Testis (tissue), 3 donors: ENCODE data around the gene PCBP3. TPM values are rescaled to one million over a fixed set of nuclear protein-coding genes. Genes with fewer than 3 reads are reported as not detected.
A peak's percentile ranks its signal among the peaks of the same experiment; 100 is the strongest.
"Not testable (repeated sequence)": the region's sequence is repeated elsewhere in the genome, so short reads cannot be mapped to it uniquely, and the experiment has no call there.

Experiments used
- DNase-seq: peaks from one replicate; pipeline ENCODE4 v3.0.0-alpha.2; 2019
- H3K27ac ChIP-seq, 2 donors: fragments of 200-600 bp; sonication (generic); one replicate each; pipeline ENCODE4 v1.5.1; 2019
- H3K27me3 ChIP-seq: fragments of 200-600 bp; sonication (generic); one replicate; pipeline ENCODE4 v1.5.1; 2019
- H3K36me3 ChIP-seq: fragments of 200-600 bp; sonication (generic); one replicate; pipeline ENCODE4 v1.5.1; 2017; ENCODE audit warnings: low read depth; ENCODE audit errors: missing control alignments
- H3K4me1 ChIP-seq: fragments of 200-600 bp; sonication (generic); one replicate; pipeline ENCODE4 v1.5.1; 2019
- H3K4me3 ChIP-seq, 2 donors: fragments of 200-600 bp; sonication (generic); one replicate each; pipeline ENCODE4 v1.5.1; 2017 to 2019
- H3K9me3 ChIP-seq: fragments of 200-600 bp; sonication (generic); one replicate; pipeline ENCODE4 v1.5.1; 2017
- POLR2A ChIP-seq: fragments of 450-650 bp; IDR thresholded peaks from one replicate; pipeline ENCODE4 v1.6.1; 2017; ENCODE audit warnings: antibody characterized with exemption, mild to moderate bottlenecking, moderate library complexity
- WGBS, 2 donors: methylation state at CpG; one replicate each; pipeline ENCODE4 v1.1.5; 2018; 5-methylcytosine and 5-hydroxymethylcytosine counted together
- intact Hi-C: fragments of 100-400 bp; cut with DNase I; formaldehyde crosslinking; loops from one replicate; pipeline ENCODE4 v1.15.1; 2023; ENCODE audit warnings: low total_unique reads
- polyA plus RNA-seq: library from polyadenylated mRNA; stranded (reverse); fragments of 350-450 nt; fragmentation: Illumina TruSeq; extraction: RNeasy Lipid Tissue Mini Kit (QIAGEN cat#74804); gene quantifications from one replicate; pipeline ENCODE4 v1.2.3, GENCODE V29; 2014; ENCODE audit warnings: low read depth, low replicate concordance; ENCODE audit not compliant: insufficient read depth
- total RNA-seq, 2 donors: library from RNA; depleted of rRNA; stranded (reverse); fragments of >200 nt; gene quantifications; one replicate each; pipeline ENCODE4 v1.2.3, GENCODE V29; 2016
- TF ChIP-seq, protein P1 (sequence below), 3 experiments: fragments of 450-650 bp in 2 of 3; fragments of 200-600 bp in 1 of 3; sonication (generic) in 1 of 3; IDR thresholded peaks; one replicate each; pipeline ENCODE4 v1.5.1; 2016 to 2019; ENCODE audit warnings: antibody characterized with exemption in 3 of 3, mild to moderate bottlenecking in 2 of 3, moderate library complexity in 1 of 3

The PCBP3 gene
- total and polyA plus RNA-seq, 3 donors from 2014 or later = 35.7 to 58.3 (median 38.0) TPM

DNA sequence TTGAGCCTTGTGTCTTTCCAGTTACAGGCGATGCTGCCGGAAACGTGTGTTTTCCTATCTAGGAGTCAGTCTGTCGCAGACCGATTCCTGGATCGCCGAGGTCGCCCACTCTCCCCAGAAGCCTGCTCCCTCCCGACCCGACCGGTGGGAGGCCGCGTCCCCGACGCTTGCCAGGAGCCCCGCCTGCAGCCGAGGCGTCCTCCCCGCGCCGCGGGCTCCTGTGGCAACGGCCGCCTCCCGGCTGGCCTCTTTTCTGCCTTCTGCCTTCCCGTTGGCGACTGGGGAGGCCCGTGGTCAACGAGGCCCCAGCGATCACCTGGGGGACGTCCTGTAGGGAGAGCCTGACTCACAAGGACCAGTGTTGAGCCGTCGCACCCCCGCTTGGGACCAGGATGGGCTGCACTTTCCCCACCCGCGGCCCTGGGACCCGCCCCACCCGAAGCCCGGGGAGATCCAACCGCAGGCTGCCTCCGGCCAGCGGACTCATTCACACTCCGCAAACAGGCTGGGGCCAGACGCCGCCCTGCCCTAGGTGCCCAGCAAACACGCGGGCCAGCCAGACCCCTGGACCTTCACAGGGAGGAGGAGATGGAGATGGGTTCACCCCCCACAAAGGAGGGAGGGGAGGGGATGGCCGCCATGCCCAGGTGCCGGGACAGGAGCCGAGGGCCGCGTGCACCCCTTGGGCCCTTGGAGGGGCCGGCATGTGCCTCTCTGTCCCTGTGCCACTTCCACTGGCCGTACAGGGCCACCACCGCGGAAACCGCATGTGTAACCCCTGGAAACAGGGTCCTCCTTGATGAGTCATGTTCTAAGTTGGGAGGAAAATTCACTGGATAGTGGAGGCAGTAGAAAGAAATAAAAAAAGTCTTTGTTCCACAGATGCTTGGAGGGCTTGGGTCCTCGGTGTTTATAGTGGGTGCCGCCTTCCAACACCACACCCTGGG lies 330.8 kb downstream of the PCBP3 start:
- Histone ChIP-seq H3K4me1 (peaks cover 49% of the 10 kb centered on the region), H3K36me3 (no peaks in the 10 kb centered on the region), H3K9me3 (no peaks in the 10 kb centered on the region), H3K4me3 (peak overlapping the region; percentile 47 to 58), H3K27me3 (no peaks in the 10 kb centered on the region), H3K27ac (peak overlapping the region; percentile 82 to 90)
- DNase-seq = no peak
- TF ChIP-seq, protein P1, sequence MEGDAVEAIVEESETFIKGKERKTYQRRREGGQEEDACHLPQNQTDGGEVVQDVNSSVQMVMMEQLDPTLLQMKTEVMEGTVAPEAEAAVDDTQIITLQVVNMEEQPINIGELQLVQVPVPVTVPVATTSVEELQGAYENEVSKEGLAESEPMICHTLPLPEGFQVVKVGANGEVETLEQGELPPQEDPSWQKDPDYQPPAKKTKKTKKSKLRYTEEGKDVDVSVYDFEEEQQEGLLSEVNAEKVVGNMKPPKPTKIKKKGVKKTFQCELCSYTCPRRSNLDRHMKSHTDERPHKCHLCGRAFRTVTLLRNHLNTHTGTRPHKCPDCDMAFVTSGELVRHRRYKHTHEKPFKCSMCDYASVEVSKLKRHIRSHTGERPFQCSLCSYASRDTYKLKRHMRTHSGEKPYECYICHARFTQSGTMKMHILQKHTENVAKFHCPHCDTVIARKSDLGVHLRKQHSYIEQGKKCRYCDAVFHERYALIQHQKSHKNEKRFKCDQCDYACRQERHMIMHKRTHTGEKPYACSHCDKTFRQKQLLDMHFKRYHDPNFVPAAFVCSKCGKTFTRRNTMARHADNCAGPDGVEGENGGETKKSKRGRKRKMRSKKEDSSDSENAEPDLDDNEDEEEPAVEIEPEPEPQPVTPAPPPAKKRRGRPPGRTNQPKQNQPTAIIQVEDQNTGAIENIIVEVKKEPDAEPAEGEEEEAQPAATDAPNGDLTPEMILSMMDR (IDR thresholded peaks at IDR 0.05) = no peak
- TF ChIP-seq POLR2A = no peak
- 3 to 7% methylated on average over 12 to 48 of the region's 59 CpGs for WGBS, 2 donors
- intact Hi-C loops = loop anchor here (5.0 kb wide), 1 partner anchor 123 kb away; the partner anchor contains the start of gene COL6A2

DNA sequence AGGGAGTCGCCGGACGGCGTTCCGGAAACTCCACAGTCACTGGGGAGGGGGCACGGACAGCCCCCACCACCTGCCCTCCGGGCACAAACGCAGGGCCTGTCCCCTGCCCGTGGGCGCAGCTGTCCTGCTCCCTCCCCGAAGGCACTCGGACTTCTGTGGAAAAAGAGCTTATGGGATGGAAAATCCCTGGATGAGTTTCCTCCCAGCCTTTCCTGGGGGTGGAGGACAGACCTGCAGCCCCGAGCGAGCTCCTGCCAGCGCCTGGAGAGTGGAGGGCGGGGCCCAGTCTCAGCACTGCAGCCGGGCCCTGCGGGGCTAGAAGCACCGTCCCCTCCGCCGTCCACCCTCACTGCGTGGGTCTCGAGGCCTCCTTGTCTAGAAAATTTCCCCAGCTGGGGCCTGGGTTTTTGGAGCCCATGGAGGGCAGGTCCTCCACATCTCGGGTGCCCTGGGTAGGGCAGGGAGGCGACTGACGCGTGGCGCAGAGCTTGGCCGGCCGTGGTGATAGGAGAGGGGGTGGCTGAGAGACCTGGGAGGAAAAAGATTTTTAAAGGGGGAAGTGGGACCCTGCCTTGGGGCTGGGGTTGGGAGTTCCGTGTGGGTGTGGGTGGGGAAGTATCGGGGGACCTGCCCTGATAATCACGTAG lies 331.6 kb downstream of the PCBP3 start:
- Histone ChIP-seq H3K36me3 (no peaks in the 10 kb centered on the region), H3K4me3 (peak overlapping the region; percentile 47 to 58), H3K27ac (peak overlapping the region; percentile 82 to 90), H3K9me3 (no peaks in the 10 kb centered on the region), H3K4me1 (peaks cover 49% of the 10 kb centered on the region), H3K27me3 (no peaks in the 10 kb centered on the region)
- WGBS, 2 donors = 23 to 33% methylated on average over 21 to 33 of the region's 33 CpGs
- intact Hi-C loops = no loop called here
- TF ChIP-seq, protein P1 (IDR thresholded peaks at IDR 0.05) = peak in 1 of 3 experiments; percentile 7
- TF ChIP-seq POLR2A = no peak
- peak; percentile 65 for DNase-seq

DNA sequence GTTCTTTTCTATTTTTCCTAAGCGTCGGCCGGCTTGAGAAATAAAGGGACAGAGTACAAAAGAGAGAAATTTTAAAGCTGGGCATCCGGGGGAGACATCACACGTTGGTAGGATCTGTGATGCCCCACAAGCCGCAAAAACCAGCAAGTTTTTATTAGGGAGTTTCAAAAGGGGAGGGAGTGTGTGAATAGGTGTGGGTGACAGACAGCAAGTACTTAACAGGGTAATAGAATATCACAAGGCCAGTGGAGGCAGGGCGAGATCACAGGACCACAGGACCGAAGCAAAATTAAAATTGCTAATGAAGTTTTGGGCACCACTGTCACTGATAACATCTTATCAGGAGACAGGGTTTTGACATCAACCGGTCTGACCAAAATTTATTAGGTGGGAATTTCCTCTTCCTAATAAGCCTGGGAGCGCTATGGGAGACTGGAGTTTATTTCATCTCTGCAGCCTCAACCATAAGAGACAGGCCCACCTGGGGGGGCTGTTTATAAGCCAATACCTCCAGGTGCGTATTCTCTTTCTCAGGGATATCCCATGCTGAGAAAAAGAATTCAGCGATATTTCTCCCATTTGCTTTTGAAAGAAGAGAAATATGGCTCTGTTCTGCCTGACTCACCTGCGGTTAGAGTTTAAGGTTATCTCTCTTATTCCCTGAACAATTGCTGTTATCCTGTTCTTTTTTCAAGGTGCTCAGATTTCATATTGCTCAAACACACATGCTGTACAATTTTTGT lies 332.3 kb downstream of the PCBP3 start:
- H3K4me3 ChIP-seq, intact Hi-C loops, H3K9me3 ChIP-seq, DNase-seq, H3K36me3 ChIP-seq, H3K27me3 ChIP-seq: not testable (repeated sequence)
- Histone ChIP-seq H3K4me1 (peaks cover 43% of the 10 kb centered on the region), H3K27ac (peak overlapping the region in 1 of 2 donors; percentile 82)
- WGBS, 2 donors = 79% methylated on average over 13 of the region's 13 CpGs

DNA sequence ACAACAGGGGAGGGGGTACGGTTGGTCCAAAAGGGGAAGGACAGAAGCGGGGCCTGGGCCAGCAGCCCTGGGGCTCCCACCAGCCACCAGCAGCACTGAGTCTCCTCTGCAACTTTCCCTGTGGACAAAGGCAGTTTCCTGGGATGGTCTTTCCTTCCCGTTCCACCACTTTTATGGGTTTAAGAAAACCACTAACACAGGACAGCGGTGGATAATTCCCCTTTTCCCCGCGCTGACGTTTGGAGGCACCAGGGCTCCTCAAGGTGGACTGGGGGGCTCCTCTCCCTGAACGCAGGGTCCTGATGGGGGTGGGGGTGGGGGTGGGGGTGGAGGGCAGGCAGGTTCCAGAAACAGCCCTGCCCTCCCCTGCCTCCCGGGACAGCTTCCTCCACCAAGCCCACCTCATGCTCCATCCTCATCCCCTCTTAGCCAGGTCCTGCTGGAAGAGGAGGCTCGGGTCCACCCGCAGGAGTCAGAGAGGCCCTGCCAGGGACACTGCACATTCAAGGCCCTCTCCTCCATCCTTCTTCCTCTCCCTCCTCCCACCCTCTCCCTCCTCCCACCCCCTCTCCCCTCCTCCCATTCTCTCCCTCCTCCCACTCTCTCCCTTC lies 333.3 kb downstream of the PCBP3 start:
- H3K9me3 ChIP-seq = no peaks in the 10 kb centered on the region
- 69 to 75% methylated on average over 11 of the region's 11 CpGs for WGBS, 2 donors
- H3K27ac ChIP-seq = peak overlapping the region in 1 of 2 donors; percentile 23
- DNase-seq = no peak
- TF ChIP-seq, protein P1 (IDR thresholded peaks at IDR 0.05) = no peak
- no peak for TF ChIP-seq POLR2A
- H3K4me1 ChIP-seq = peaks cover 36% of the 10 kb centered on the region
- intact Hi-C loops = no loop called here
- H3K27me3 ChIP-seq = no peaks in the 10 kb centered on the region
- H3K4me3 ChIP-seq = no peak overlapping the region
- no peaks in the 10 kb centered on the region for H3K36me3 ChIP-seq
